HEK293 (cell line): ENCODE measurements around the gene AFG1L.

Experiments used
- CTCF ChIP-seq: fragments of 450-650 bp; formaldehyde crosslinking; IDR thresholded peaks from 2 replicates; pipeline ENCODE4 v1.5.1; 2016; ENCODE audit warnings: missing biosample characterization, missing genetic modification characterization
- IKZF3 ChIP-seq: fragments of 450-650 bp; IDR thresholded peaks from 2 replicates; pipeline ENCODE4 v1.5.0; 2018; ENCODE audit warnings: missing biosample characterization, mild to moderate bottlenecking, missing genetic modification characterization, moderate library complexity
- SP7 ChIP-seq: fragments of 450-650 bp; formaldehyde crosslinking; IDR thresholded peaks from 2 replicates; pipeline ENCODE4 v1.5.1; 2016; ENCODE audit warnings: missing biosample characterization, missing genetic modification characterization
- ZNF175 ChIP-seq: fragments of 450-650 bp; formaldehyde crosslinking; IDR thresholded peaks from 2 replicates; pipeline ENCODE4 v1.5.1; 2016; ENCODE audit warnings: missing biosample characterization, missing genetic modification characterization
- ZNF280D ChIP-seq: fragments of 450-650 bp; formaldehyde crosslinking; IDR thresholded peaks from 2 replicates; pipeline ENCODE4 v1.5.1; 2016; ENCODE audit warnings: missing biosample characterization, missing genetic modification characterization

- TF ChIP-seq ZNF280D, result no peak
- no peak for TF ChIP-seq ZNF175 (tag by site-specific recombination)
- no peak for TF ChIP-seq CTCF (tag by site-specific recombination)
- TF ChIP-seq IKZF3 (tag by site-specific recombination), result no peak
- no peak for TF ChIP-seq SP7 (tag by site-specific recombination)
These were observed 262.1 kb downstream of the AFG1L start for GRCh38 chr6:108556866-108557493.
